ENCODE measurements around the gene CPT1C.

The CPT1C gene

DNA sequence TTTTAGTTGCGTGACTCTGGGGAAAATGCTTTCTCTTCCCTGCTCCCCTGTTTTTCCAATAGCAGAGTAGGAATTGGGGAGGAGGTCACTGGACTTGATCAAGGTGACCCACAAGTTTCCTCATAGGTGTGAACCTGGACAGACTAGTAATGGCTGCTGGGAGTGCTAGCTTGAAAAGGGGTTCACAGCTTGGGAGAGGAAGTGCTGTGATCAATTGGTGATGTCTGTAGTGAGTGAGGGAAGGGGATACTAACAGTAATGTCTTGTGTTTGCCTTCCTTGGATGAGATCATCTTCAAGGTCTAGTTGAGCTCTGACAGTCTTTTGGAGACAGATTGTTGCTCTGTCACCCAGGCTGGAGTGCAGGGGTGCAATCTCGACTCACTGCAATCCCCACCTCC lies 23.4 kb upstream of the CPT1C start:
- no peak for DNase-seq (ENCODE audit: low spot score)
- no peak for ATAC-seq (ENCODE audit: low read depth)
- H3K27me3 ChIP-seq (ENCODE audit: insufficient read depth, poor library complexity, severe bottlenecking) = no peaks in the 10 kb centered on the region
- TF ChIP-seq, protein P1, sequence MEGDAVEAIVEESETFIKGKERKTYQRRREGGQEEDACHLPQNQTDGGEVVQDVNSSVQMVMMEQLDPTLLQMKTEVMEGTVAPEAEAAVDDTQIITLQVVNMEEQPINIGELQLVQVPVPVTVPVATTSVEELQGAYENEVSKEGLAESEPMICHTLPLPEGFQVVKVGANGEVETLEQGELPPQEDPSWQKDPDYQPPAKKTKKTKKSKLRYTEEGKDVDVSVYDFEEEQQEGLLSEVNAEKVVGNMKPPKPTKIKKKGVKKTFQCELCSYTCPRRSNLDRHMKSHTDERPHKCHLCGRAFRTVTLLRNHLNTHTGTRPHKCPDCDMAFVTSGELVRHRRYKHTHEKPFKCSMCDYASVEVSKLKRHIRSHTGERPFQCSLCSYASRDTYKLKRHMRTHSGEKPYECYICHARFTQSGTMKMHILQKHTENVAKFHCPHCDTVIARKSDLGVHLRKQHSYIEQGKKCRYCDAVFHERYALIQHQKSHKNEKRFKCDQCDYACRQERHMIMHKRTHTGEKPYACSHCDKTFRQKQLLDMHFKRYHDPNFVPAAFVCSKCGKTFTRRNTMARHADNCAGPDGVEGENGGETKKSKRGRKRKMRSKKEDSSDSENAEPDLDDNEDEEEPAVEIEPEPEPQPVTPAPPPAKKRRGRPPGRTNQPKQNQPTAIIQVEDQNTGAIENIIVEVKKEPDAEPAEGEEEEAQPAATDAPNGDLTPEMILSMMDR (IDR thresholded peaks at IDR 0.05; ENCODE audit: poor library complexity, severe bottlenecking) = no peak
- H3K36me3 ChIP-seq (ENCODE audit: low read depth) = peaks cover 15% of the 10 kb centered on the region
- no peaks in the 10 kb centered on the region for H3K9me3 ChIP-seq (ENCODE audit: severe bottlenecking)
- H3K4me1 ChIP-seq (ENCODE audit: insufficient read depth, poor library complexity, severe bottlenecking) = no peaks in the 10 kb centered on the region
- H3K27ac ChIP-seq (ENCODE audit: poor library complexity, severe bottlenecking) = peak overlapping the region; percentile 83
- H3K4me3 ChIP-seq (ENCODE audit: severe bottlenecking) = no peak overlapping the region

DNA sequence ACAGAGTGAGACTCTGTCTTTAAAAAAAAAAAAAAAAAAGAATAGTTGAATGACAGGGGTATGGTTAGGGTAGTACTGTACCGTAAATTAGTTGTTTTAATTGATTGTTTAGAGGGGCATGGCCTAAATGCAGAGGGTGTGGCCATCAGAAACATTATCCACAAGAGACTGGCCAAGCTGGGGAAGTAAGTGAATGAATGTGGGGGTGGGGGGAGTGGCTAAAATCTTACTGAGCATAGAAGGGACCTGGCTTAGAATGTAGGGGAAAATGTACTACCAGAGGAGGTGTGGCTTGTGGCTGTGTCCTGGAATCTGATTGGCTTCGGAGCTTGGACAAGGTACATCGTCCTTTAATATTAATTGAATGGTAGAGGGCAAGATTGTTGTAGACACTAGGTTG lies 21.4 kb upstream of the CPT1C start:
- H3K4me3 ChIP-seq (ENCODE audit: severe bottlenecking) = no peak overlapping the region
- H3K9me3 ChIP-seq (ENCODE audit: severe bottlenecking) = no peaks in the 10 kb centered on the region
- H3K36me3 ChIP-seq (ENCODE audit: low read depth) = peaks cover 11% of the 10 kb centered on the region
- H3K27ac ChIP-seq (ENCODE audit: poor library complexity, severe bottlenecking) = no peak overlapping the region
- no peak for ATAC-seq (ENCODE audit: low read depth)
- TF ChIP-seq, protein P1 (IDR thresholded peaks at IDR 0.05; ENCODE audit: poor library complexity, severe bottlenecking) = no peak
- H3K27me3 ChIP-seq (ENCODE audit: insufficient read depth, poor library complexity, severe bottlenecking) = no peaks in the 10 kb centered on the region
- no peaks in the 10 kb centered on the region for H3K4me1 ChIP-seq (ENCODE audit: insufficient read depth, poor library complexity, severe bottlenecking)
- DNase-seq (ENCODE audit: low spot score) = no peak

DNA sequence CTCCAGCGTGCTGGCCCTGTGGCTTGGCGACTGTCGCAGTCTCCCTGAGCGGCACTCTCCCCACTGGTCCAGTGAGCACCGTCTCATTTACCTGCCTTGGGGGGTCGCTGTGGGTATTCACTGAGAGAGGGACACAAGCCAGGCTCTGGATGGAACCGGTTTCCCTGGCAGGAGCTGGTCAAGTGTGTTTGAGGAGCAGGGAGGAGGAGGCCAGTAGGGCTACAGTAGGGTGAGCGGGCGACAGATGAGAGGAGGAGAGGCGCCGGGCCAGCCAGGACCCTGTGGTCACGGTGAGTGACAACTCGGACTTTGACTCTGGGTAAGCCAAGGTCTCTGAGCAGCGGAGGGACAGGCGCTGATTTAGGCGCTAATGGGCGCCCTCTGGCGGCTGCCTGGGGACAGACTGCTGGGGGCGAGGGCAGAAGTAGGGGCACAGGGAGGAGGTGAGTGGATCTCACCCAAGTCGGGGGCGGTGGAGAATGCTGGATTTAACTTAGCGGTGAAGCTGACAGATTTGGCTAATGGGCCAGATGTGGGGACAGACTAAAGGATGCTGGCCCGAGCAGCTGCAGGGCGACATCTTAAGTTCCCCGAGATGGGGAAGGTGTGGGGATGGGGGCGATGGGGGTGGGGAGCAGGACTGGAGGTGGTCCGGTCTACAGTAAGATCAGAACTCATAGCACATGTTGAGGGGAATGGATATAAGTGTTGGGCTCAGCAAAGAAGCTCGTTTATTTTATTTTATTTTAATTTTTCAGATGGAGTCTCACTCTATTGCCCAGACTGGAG lies 18.6 kb upstream of the CPT1C start:
- ATAC-seq (ENCODE audit: low read depth) (no peak), DNase-seq (ENCODE audit: low spot score) (no peak)
- TF ChIP-seq, protein P1 (IDR thresholded peaks at IDR 0.05; ENCODE audit: poor library complexity, severe bottlenecking) = peak; percentile 91
- H3K4me1 ChIP-seq (ENCODE audit: insufficient read depth, poor library complexity, severe bottlenecking) = no peaks in the 10 kb centered on the region
- H3K36me3 ChIP-seq (ENCODE audit: low read depth) = peaks cover 11% of the 10 kb centered on the region
- no peaks in the 10 kb centered on the region for H3K9me3 ChIP-seq (ENCODE audit: severe bottlenecking)
- H3K27me3 ChIP-seq (ENCODE audit: insufficient read depth, poor library complexity, severe bottlenecking) = no peaks in the 10 kb centered on the region
- no peak overlapping the region for H3K27ac ChIP-seq (ENCODE audit: poor library complexity, severe bottlenecking)
- H3K4me3 ChIP-seq (ENCODE audit: severe bottlenecking) = no peak overlapping the region

DNA sequence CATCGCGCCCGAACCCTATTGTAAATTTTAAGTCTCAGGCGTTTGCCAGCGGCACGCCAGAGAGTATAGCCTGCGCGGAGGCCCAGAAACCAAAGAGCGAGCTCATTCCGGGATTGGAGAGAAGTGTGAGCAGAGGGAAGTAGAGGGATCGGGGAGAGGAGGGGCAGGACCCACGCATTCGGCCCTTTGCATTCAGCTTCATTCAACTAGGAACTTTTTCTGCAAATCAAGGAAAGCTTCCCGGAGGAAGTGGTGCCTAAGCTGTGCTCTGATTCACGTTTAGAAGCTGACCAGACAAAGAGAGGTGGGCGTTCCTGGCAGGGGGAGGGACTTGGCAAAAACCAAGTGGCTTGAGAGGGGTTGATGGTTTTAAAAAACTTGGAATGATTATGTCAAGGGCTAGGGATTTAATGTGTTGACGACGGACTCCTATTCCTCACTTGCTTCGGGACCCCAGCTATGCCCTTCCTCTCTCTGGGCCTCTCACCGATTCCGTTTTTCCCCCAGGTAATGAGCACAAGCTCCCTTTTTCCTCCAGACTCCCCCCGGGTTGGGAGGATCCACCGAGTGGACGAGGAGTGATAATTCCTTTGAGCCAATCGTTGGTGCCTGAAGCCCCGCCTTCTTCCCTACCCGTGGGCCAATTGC lies 14.7 kb upstream of the CPT1C start:
- ATAC-seq (ENCODE audit: low read depth) (0 out of 3 replicates have a peak, but pooled peaks have one; percentile 6), DNase-seq (ENCODE audit: low spot score) (no peak)
- TF ChIP-seq, protein P1 (IDR thresholded peaks at IDR 0.05; ENCODE audit: poor library complexity, severe bottlenecking) = no peak
- Histone ChIP-seq H3K27me3 (ENCODE audit: insufficient read depth, poor library complexity, severe bottlenecking) (no peaks in the 10 kb centered on the region), H3K36me3 (ENCODE audit: low read depth) (peaks cover 15% of the 10 kb centered on the region), H3K4me3 (ENCODE audit: severe bottlenecking) (peak overlapping the region; percentile 25), H3K9me3 (ENCODE audit: severe bottlenecking) (no peaks in the 10 kb centered on the region), H3K4me1 (ENCODE audit: insufficient read depth, poor library complexity, severe bottlenecking) (peaks cover 2% of the 10 kb centered on the region), H3K27ac (ENCODE audit: poor library complexity, severe bottlenecking) (peak overlapping the region; percentile 82)
